HepG2 (cell line): ENCODE data around the gene CSNK1G1. TPM values are rescaled to one million over a fixed set of nuclear protein-coding genes. Genes with fewer than 3 reads are reported as not detected.

Experiments
- BORCS8-MEF2B ChIP-seq: sonication (generic); formaldehyde crosslinking; IDR thresholded peaks from 2 replicates; pipeline ENCODE4 v1.8.0; 2022; ENCODE audit warnings: mild to moderate bottlenecking, missing genetic modification reagents
- ELF1 ChIP-seq: sonication (generic); formaldehyde crosslinking; IDR thresholded peaks from 2 replicates; pipeline ENCODE4 v1.4.0; 2020; ENCODE audit warnings: missing genetic modification reagents
- HIVEP1 ChIP-seq: sonication (generic); formaldehyde crosslinking; IDR thresholded peaks from 2 replicates; pipeline ENCODE4 v1.4.0; 2020; ENCODE audit warnings: mild to moderate bottlenecking, missing genetic modification reagents
- MEF2D ChIP-seq: sonication (generic); formaldehyde crosslinking; IDR thresholded peaks from 2 replicates; pipeline ENCODE4 v1.5.1; 2020; ENCODE audit warnings: mild to moderate bottlenecking, missing genetic modification reagents
- MIXL1 ChIP-seq: IDR thresholded peaks from 2 replicates; pipeline ENCODE4 v1.6.1; 2016
- NFE2L1 ChIP-seq: sonication (generic); formaldehyde crosslinking; IDR thresholded peaks from 2 replicates; pipeline ENCODE4 v1.4.0; 2020; ENCODE audit warnings: missing genetic modification reagents, mild to moderate bottlenecking, borderline replicate concordance
- NFKB2 ChIP-seq: sonication (generic); formaldehyde crosslinking; IDR thresholded peaks from 2 replicates; pipeline ENCODE4 v1.4.0; 2020; ENCODE audit warnings: missing genetic modification reagents, borderline replicate concordance
- NFKBIZ ChIP-seq: IDR thresholded peaks from 2 replicates; pipeline ENCODE4 v1.6.1; 2018; ENCODE audit warnings: missing genetic modification reagents, missing compliant biosample characterization
- U2AF1 ChIP-seq: fragments of 200-400 bp; formaldehyde crosslinking; optimal IDR thresholded peaks from 2 replicates; pipeline ENCODE3; 2017; ENCODE audit warnings: mild to moderate bottlenecking, low read depth, low read length
- ZBTB3 ChIP-seq: sonication (generic); formaldehyde crosslinking; IDR thresholded peaks from 2 replicates; pipeline ENCODE4 v1.4.0; 2020; ENCODE audit warnings: low read depth, mild to moderate bottlenecking, moderate library complexity, missing genetic modification reagents, borderline replicate concordance
- ZFP41 ChIP-seq: sonication (generic); formaldehyde crosslinking; IDR thresholded peaks from 2 replicates; pipeline ENCODE4 v1.4.0; 2020; ENCODE audit warnings: mild to moderate bottlenecking, missing genetic modification reagents, borderline replicate concordance
- ZNF776 ChIP-seq: sonication (generic); formaldehyde crosslinking; IDR thresholded peaks from 2 replicates; pipeline ENCODE4 v1.4.0; 2020; ENCODE audit warnings: mild to moderate bottlenecking, missing genetic modification reagents
- polyA plus RNA-seq, 8 experiments: library from polyadenylated mRNA; depleted of rRNA in 3 of 8; stranded (reverse) in 7 of 8; unstranded in 1 of 8; fragments of >200 nt; fragmentation: Illumina TruSeq in 4 of 8; extraction: Trizol in 4 of 8; gene quantifications; 2 replicates each; pipeline versions ENCODE4 v1.2.1 to v1.2.3, GENCODE V29; 2011 to 2016; ENCODE audit warnings: low read depth in 4 of 8, missing spikeins in 1 of 8, mixed read lengths in 1 of 8; ENCODE audit not compliant: insufficient read depth in 1 of 8
- total RNA-seq, 5 experiments: library from RNA; depleted of rRNA; stranded (reverse); fragments of >200 nt; fragmentation: Illumina TruSeq; extraction: Trizol; gene quantifications; 2 replicates each; pipeline ENCODE4 v1.2.3, GENCODE V29; 2016; ENCODE audit warnings: low read depth in 1 of 5
- TF ChIP-seq, protein P1 (sequence below): sonication (generic); formaldehyde crosslinking; IDR thresholded peaks from 2 replicates; pipeline ENCODE4 v1.5.0; 2020; ENCODE audit warnings: mild to moderate bottlenecking, missing genetic modification reagents, borderline replicate concordance
- TF ChIP-seq, protein P2 (sequence below): sonication (generic); formaldehyde crosslinking; IDR thresholded peaks from 2 replicates; pipeline ENCODE4 v1.9.0; 2021; ENCODE audit warnings: missing genetic modification reagents, mild to moderate bottlenecking, borderline replicate concordance
- TF ChIP-seq, protein P3 (sequence below): sonication (generic); formaldehyde crosslinking; conservative IDR thresholded peaks from 2 replicates; pipeline ENCODE4 v1.5.0; 2020; ENCODE audit warnings: missing genetic modification reagents

CSNK1G1 gene
- total and polyA plus RNA-seq, 2 of the 13 experiments (the other 11 are each of a cell fraction or from before 2014, with no cell fraction given), result 8.5 to 12.6 TPM

DNA sequence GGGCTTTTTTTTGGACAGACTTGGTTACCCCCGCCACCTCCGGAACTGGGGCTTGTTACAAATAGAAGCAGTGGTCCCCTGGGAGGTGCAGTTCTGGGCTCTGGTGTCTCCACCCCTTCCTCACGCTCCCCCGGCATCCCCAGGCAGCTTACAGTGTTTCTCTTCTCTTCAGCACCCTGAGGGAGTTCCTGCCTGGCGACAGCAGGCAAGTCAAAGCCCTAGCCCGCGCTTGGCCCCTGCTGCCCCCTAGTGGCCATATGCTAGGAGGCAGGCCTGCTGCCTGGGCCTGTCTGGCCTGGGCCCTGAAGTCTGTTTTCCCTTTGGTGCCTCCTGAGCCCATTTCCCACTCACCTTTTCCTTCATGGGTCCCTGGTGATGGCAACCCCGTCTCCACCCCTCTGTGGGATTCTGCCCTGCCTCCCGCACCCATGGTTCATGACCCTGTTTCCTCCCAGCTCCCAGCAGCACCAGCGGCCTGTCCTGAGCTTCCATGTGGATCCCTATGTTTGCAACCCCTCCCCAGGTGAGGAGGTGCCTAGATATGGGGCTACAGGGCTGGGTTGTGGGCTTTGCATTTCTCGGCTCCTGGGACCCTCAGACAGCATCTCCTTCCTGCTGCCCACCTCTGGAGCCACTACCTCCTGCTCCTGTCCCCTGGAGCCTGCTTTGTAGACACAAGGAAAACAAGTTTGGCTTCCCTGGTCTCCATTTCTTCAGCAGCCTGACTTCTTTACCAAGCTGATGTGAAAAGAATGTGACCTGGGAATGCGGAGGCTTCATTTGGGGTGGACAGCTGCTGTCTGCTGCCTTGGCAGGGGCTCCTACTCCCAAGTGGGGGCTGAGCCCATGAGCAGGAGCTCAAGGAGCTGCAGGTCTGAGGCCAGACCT, 202.2 kb downstream of the CSNK1G1 start (continued):
- TF ChIP-seq NFKB2 (CRISPR knock-in tag) (0 out of 2 replicates have a peak, but pooled peaks have one; percentile 68), MEF2D (CRISPR knock-in tag) (no peak; the same call in 1 of the 2 replicates), ELF1 (CRISPR knock-in tag) (no peak; the same call in 1 of the 2 replicates), HIVEP1 (CRISPR knock-in tag) (peak; percentile 19; the same call in 1 of the 2 replicates), MIXL1 (0 out of 2 replicates have a peak, but pooled peaks have one; percentile 28), NFKBIZ (peak; percentile 32; the same call in 1 of the 2 replicates), ZFP41 (CRISPR knock-in tag) (no peak), NFE2L1 (CRISPR knock-in tag) (no peak), U2AF1 (no peak), ZBTB3 (CRISPR knock-in tag) (no peak), ZNF776 (CRISPR knock-in tag) (no peak), BORCS8-MEF2B (0 out of 2 replicates have a peak, but pooled peaks have one; percentile 14)
- TF ChIP-seq, protein P1, sequence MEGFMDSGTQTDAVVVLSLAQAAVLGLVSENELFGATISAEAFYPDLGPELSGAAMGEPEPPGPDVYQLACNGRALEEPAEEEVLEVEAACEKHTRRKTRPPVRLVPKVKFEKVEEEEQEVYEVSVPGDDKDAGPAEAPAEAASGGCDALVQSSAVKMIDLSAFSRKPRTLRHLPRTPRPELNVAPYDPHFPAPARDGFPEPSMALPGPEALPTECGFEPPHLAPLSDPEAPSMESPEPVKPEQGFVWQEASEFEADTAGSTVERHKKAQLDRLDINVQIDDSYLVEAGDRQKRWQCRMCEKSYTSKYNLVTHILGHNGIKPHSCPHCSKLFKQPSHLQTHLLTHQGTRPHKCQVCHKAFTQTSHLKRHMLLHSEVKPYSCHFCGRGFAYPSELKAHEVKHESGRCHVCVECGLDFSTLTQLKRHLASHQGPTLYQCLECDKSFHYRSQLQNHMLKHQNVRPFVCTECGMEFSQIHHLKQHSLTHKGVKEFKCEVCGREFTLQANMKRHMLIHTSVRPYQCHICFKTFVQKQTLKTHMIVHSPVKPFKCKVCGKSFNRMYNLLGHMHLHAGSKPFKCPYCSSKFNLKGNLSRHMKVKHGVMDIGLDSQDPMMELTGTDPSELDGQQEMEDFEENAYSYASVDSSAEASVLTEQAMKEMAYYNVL (CRISPR knock-in tag), result peak; percentile 29; the same call in 1 of the 2 replicates
- TF ChIP-seq, protein P2, sequence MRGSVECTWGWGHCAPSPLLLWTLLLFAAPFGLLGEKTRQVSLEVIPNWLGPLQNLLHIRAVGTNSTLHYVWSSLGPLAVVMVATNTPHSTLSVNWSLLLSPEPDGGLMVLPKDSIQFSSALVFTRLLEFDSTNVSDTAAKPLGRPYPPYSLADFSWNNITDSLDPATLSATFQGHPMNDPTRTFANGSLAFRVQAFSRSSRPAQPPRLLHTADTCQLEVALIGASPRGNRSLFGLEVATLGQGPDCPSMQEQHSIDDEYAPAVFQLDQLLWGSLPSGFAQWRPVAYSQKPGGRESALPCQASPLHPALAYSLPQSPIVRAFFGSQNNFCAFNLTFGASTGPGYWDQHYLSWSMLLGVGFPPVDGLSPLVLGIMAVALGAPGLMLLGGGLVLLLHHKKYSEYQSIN (CRISPR knock-in tag), result no peak
- TF ChIP-seq, protein P3, sequence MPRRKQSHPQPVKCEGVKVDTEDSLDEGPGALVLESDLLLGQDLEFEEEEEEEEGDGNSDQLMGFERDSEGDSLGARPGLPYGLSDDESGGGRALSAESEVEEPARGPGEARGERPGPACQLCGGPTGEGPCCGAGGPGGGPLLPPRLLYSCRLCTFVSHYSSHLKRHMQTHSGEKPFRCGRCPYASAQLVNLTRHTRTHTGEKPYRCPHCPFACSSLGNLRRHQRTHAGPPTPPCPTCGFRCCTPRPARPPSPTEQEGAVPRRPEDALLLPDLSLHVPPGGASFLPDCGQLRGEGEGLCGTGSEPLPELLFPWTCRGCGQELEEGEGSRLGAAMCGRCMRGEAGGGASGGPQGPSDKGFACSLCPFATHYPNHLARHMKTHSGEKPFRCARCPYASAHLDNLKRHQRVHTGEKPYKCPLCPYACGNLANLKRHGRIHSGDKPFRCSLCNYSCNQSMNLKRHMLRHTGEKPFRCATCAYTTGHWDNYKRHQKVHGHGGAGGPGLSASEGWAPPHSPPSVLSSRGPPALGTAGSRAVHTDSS (CRISPR knock-in tag), result no peak
